NCI-H2227 (cell line): Measurements from ENCODE around the gene TLCD3B.

Source experiments
- DNase-seq: peaks from one replicate; lab custom pipeline; 2025; ENCODE audit not compliant: unreplicated experiment; lab: John Stamatoyannopoulos, UW

The TLCD3B gene, protein sequence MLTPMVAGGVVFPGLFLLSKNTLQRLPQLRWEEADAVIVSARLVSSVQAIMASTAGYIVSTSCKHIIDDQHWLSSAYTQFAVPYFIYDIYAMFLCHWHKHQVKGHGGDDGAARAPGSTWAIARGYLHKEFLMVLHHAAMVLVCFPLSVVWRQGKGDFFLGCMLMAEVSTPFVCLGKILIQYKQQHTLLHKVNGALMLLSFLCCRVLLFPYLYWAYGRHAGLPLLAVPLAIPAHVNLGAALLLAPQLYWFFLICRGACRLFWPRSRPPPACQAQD

DNA sequence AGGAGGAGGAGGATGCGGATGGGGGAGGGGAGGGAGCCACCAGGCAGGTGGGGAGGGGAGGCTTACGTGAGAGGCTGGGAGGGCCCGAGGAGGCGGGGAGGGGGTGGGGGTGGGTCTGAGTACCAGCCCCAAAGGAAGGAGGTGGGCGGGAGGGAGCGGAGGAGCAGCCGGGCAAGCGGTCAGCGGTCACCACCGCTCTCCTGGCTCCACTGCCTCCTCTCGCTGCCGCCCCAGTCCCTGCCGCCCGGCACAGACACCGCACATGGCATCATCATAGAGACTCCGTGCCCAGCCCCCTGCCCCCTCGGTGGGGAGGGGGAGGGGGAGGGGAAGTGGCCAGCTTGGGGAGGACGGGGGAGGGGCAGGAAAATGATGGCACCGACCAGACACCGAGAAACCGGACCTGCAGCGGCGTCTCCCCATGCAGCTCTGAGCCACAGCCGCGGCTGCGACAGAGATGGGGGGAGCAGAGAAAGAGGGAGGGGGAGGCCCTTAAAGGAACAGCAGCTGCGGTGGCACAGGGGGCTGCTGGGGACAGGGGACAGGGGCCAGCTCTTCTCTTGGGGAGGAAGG, at the start of gene TLCD3B:
Gene TLCD3B, minus strand, starts transcription at position 431 of the 573 bp plus-strand sequence. CDS start 744 bp downstream, outside the sequence.
- peak; percentile 67 for DNase-seq

DNA sequence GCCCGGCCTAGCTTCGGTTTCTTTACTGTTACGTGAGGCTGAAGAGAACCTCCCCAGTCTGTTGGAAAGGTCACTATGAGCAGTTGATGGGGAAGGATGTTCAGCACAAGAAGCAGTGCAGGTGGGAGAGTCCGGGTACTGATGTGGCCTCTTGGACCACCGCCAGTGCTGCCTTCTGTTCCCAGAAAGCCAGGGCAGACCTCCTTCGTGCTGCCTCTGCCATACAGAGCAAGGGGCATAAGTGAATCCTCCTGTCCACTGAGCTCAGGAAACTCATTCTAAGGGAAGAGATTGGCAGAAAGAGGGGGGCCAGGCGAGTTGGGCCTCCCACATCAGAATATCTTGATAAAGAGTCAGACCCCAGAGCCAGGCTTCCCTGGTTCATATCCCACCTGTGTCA, 48.4 kb upstream of the TLCD3B start:
- no peak for DNase-seq

DNA sequence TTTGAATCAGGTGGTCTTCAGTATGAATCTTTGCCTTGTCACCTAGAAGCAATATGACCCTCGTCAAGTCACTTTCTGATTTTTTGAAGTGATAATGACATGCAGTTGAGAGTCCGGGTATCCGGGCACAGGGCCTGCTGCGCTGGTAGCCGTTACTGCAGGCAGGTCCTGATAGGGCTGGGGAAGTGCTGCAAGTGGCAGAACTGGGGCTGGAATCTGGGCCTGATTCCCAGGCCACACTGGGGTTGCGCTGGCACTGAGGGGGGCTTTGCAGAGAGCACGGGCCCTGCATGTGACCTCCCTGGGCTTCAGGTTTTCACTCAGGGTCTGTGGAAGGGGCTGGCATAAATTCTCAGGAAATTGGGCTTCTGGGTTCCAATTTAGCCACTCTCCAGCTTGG, 47.7 kb upstream of the TLCD3B start:
- no peak for DNase-seq

DNA sequence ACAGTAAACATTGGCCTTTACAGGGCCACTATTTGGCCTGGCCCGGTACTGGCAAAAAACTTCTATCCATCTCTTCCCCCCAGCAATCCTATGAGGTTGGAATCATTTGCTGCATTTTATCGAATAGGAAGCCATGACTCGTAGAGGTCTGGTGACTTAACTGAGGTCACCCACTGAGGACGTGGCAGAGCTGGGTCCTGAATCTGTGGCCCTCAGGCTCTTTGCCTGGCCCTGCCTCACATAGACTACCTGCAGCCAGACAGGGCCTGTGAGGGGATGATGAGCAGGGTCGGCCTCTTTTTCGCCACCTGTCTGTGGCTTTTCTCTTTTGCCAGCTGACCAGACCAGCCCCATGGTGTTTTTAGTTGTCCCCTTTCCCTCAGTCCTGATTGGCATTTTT, 46.6 kb upstream of the TLCD3B start:
- no peak for DNase-seq

DNA sequence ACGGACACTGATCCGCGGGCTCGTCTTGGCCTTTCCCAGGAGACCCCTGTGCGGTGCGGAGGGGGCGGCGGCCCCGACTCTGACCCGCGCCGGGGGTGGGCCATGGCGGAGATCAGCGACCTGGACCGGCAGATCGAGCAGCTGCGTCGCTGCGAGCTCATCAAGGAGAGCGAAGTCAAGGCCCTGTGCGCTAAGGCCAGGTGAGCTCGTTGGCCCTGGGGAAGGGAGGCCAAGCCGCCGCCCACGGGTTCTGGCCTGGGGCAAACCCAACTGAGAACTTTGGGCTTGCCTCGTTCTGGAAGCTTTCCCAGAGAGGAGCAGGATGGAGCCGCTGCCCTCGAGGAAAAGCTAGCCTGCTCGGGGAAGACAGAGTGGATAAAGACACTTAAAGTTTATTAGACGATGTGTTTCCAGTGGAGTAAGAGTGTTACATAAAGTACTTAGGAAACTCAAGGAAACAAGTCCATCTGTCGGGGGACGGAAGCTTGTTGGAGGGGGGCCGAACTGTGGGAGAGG, 45.3 kb upstream of the TLCD3B start:
- no peak for DNase-seq

DNA sequence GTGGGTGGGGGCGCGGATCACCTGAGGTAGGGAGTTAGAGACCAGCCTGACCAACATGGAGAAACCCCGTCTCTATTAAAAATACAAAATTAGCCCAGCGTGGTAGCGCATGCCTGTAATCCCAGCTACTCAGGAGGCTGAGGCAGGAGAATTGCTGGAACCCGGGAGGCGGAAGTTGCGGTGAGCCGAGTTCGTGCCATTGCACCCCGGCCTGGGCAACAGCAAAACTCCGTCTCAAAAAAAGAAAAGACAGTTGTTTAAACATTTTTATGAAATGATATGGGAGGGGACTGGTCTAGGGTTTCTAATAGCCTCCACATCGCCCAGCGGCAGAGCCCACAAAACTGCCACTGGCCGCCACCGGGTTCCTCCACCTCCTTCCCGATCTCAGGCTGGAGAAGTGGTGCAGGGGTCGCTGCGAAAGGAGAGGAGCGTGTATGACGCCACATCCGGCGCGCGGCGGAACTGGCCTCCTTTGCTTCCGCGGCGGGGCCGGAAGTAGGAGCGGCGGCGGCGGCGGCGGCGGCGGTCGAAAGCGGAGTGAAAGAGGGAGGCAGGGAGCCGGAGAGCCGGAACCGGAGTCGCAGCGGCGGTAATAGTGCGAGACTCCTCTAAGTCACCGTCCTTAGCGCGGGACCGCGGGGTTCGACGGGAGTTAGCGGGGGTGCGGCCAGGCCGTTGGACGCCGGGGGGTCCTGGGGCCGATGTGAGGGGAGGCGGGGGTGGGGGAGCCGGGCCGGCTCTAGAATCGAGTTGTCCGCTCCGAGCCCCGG, 44.6 kb upstream of the TLCD3B start, which contains the start of gene PPP4C:
Gene PPP4C, plus strand, starts transcription at position 492 of the 773 bp plus-strand sequence. CDS start 384 bp downstream, outside the sequence.
- peak; percentile 92 for DNase-seq

DNA sequence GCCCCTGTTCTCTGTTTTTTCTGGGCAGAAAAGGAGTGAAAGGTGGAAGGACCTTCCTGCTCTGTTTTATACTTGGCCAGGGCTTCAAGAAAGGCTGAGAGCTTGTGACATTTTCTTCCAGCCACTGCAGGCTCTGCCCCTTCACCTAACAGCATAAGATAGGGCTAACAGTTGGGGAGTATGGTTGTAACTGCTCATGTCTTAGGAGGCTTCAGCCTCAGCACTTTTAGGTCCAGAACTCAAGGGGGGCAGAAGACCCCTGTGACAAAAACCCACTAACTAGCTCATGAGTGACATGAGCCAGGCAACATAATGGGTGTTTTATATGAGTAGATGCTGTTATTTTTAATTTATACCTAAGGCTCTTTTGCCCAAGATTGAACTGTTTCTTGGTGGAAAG, 39.4 kb upstream of the TLCD3B start:
- DNase-seq: no peak

DNA sequence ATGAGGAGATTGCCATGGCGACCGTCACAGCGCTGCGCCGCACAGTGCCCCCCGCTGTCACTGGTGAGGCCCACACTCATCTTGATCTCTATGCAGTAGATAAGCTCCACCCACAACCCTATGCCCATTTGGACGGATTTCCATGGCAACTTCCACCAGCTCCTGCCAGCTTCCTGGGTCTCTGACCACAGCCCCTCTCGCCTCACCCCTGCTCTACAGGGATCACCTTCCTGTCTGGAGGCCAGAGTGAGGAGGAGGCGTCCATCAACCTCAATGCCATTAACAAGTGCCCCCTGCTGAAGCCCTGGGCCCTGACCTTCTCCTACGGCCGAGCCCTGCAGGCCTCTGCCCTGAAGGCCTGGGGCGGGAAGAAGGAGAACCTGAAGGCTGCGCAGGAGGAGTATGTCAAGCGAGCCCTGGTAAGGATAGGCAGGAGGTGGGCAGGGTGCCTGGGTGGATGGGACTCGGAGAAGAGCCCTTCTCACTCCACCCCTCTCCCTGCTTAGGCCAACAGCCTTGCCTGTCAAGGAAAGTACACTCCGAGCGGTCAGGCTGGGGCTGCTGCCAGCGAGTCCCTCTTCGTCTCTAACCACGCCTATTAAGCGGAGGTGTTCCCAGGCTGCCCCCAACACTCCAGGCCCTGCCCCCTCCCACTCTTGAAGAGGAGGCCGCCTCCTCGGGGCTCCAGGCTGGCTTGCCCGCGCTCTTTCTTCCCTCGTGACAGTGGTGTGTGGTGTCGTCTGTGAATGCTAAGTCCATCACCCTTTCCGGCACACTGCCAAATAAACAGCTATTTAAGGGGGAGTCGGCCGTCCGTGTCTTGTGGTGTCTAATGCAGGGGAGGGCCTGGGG, 38.8 kb upstream of the TLCD3B start:
- DNase-seq: peak; percentile 85

DNA sequence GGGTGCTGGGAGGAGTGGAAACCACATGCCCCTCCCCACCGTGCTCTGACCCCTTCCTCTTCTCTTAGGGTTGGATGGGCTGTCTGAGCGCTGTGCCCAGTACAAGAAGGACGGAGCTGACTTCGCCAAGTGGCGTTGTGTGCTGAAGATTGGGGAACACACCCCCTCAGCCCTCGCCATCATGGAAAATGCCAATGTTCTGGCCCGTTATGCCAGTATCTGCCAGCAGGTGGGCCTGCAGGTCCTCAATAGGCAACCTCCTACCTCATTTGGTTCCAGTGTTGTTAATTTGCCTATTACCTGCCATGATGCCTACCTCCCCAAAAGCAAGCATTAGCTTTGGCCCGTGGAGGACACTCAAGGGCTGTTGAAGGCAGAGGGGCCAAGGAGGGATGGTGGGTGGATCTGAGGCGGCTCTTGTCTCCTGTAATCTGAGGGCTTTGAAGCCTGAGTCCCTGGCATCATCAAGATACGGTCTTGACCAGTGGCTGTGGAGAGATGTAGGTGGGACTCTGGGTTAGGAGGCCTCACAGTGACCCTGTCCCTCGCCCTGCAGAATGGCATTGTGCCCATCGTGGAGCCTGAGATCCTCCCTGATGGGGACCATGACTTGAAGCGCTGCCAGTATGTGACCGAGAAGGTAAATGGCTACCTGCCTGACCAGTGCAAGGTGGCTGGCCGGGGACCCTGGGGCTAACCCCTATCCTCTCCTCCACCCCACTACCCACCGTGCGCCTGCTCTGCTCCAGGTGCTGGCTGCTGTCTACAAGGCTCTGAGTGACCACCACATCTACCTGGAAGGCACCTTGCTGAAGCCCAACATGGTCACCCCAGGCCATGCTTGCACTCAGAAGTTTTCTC, 37.9 kb upstream of the TLCD3B start:
- peak; percentile 54 for DNase-seq

DNA sequence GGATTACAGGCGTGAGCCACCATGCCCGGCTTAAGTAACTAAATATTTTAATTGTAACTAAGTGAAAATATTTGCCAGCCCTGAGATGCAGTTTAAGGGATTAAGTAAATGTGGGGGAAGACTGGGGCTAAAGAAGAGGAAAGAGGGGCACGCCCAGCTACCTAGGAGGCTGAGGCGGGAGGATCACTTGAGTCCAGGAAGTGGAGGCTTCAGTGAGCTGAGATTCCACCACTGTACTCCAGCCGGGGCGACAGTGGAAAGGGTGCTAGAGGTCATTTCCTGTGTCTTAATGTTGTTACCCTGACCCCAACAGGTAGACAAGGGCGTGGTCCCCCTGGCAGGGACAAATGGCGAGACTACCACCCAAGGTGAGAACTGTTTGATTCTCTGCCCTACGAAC, 37.3 kb upstream of the TLCD3B start:
- DNase-seq: no peak

DNA sequence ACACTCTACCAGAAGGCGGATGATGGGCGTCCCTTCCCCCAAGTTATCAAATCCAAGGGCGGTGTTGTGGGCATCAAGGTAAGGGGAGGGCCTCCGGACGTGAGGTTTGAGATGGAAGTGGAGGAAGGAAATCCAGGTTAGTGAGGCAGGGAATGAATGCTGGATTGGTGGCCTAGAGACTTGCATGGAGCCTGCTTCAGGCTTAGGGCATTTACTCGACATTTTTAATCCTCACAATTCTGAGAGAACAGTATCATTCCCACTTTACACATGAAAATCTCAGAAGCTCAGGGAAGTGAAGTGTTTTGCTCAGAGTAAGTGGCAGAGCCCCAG, 36.5 kb upstream of the TLCD3B start:
- DNase-seq: no peak

DNA sequence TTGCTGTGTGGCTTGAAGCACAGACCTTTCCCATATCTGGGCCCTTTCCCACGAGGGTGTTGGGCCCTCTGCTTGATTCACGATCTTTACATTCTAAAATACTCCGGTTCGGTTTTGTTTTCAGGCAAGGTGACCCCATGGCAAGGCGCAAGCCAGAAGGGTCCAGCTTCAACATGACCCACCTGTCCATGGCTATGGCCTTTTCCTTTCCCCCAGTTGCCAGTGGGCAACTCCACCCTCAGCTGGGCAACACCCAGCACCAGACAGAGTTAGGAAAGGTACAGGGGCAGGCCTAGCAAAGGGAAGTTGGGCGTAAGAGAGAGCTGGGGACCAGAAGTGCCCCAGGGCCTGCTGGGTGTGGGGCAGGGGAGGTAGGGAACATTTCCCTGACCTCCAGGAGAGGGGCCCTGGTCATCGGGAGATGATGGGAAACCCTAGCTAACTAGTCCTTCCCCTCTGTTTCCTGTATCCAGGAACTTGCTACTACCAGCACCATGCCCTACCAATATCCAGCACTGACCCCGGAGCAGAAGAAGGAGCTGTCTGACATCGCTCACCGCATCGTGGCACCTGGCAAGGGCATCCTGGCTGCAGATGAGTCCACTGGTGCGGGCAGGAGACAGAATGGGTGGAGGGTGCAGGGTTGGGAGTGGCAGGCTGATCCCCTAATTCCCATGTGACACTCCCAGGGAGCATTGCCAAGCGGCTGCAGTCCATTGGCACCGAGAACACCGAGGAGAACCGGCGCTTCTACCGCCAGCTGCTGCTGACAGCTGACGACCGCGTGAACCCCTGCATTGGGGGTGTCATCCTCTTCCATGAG, 35.9 kb upstream of the TLCD3B start:
- no peak for DNase-seq

DNA sequence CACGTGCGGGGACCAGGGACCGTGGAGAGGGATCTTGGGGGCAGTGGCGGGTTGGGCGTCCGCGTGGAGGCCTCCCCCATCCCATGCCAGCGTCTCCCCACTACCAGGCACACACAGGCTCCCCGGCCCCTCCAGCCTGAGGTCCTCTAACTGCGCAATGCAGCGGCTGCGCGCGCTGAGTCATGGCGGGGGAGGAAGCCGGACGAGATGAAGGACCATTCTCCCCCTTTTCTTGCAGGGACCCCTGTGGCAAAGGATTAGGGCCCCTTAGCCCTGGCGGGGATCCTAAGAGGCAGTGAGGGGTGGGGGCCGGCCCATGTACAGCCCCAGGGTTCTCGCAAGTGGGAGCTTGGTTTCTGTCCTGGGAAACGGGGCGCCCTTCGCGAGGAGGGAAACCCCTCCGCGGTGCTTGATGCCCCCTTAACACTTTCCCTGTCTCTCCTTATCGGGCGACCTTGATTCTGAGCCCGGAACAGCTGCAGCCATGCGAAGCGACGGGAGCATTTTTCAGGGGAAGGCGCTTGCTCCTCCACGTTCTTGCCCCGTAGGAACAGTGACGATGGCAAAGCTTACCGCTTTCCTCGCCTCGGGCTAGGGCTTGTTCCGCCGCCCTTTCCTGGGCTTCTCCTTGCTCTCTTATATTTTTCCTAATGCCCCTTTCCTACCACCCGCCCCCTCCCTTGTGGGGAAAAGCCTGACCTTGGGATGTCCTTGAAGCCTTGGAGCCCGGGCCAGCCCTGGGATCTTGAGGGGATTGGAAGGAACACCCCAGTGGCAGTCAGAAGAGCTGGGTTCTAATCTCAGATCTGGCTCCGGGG, 35.1 kb upstream of the TLCD3B start:
- peak; percentile 75 for DNase-seq

DNA sequence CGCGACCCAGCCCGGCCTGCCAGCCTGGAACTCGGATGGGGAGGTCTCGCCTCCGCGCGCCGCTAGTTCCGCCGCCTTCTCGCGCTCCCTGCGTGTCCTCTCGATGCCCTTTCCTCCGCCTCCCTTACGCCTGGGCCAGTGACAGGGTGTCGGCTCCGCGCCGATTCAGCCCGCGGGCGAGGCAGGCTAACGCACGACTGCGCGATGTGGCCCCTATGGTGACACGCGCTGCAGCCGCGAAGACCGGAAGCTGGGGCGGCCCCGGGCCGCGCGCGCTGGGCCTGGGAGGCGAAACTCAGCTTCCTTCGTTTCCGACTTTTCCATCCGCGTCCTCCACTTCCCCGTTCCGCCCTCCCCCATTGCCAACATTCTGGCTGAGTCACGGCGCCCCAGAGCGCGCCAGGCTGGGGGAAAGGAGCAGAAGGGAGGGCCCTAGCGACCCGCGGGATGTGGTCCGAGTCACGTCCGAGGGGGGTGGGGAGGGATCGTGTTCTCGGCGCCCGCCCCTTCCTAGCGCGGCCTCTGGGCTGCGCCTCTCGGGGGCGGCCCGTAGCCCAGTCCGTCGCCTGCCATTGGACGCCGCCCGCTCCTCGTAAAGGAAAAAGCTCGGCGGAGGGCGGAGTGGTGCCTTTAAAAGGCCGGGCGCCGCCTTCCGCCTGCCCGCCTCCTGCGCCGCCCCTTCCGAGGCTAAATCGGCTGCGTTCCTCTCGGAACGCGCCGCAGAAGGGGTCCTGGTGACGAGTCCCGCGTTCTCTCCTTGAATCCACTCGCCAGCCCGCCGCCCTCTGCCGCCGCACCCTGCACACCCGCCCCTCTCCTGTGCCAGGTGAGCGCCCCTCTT, 34.3 kb upstream of the TLCD3B start, which contains the start of gene ALDOA:
Gene ALDOA, plus strand, starts transcription at position 659 of the 841 bp plus-strand sequence. CDS start 1,138 bp downstream, outside the sequence.
- DNase-seq: peak; percentile 99

DNA sequence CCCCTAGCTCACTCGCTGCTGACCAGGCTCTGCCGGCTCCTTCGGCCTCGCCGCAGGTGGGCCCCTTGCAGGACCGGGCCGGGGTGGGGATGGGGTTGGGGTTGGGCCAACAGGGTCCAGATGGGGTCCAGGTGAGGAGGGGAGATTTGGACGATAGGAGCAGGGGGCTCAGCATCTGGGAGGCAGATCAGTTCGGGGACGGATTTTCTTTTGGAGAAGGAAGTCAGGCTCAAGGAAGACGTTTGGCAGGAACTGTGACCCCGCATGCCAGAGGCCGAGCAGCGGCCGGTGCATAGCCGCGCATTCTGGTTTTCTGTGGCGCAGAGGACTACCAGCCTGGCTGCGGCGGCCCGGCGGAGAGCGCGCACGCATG, 33.6 kb upstream of the TLCD3B start:
- no peak for DNase-seq

DNA sequence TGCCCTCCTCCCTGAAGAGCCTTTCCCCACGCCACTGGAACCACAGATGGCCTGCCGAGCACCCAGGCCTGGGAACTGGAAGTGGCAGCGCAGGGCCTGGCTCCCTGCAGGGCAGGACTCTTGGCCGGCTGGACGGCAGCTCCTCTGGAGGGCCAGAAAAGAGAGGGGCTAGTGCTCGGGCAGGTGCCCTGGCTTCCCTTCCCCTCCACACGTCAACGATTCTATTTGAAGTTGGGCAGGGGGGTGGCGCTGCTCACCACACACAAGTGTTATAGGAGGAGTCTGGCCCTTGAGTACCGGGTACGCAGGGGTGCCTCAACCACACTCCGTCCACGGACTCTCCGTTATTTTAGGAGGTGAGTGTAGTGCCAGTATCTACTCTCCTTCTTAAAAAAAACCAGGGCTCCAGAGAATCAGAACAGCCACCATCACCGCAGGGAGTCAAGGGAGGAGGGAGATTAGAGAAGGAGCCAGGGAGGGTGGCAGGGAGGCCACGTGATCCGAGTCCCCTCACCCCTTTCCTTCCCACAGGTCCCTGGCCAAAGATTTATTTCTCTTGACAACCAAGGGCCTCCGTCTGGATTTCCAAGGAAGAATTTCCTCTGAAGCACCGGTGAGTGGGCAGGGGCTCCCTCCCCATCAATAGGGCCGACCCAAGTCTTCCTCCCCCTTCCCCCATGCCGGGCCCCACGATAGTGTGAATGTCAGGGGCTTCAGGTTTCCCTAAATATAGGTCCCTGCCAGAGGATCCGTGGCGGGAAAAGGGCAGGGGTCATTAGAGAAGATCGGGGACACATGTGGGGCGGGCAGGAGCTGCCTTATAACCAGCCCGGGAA, 33.0 kb upstream of the TLCD3B start:
- DNase-seq: peak; percentile 68
